Activated CD8-positive, alpha-beta memory T cell treated with anti-CD3 and anti-CD28 coated beads for 36 hours (primary cell): ENCODE results near the gene NKAIN2. TPM values are rescaled to one million over a fixed set of nuclear protein-coding genes. Genes with fewer than 3 reads are reported as not detected.

Experiments
- CTCF ChIA-PET: fragments of 350-600 bp; sonication (Branson Sonifier 250); formaldehyde crosslinking; loops from one replicate; lab custom pipeline; 2021; ENCODE audit warnings: antibody characterized with exemption; lab: Charles Lee
- POLR2A ChIA-PET: fragments of 350-600 bp; sonication (Branson Sonifier 250); formaldehyde crosslinking; loops from one replicate; lab custom pipeline; 2021; ENCODE audit warnings: antibody characterized with exemption; lab: Charles Lee
- total RNA-seq, 2 experiments: library from RNA; stranded (reverse); gene quantifications; one replicate each; pipeline ENCODE4 v1.2.3, GENCODE V29; 2021

NKAIN2 gene
- total RNA-seq, 2 experiments from 2014 or later, result not detected

- ChIA-PET POLR2A (no interaction called here), CTCF (no interaction called here)
Observed at GRCh38 chr6:124872361-124873065, 1068.8 kb downstream of the NKAIN2 start.

DNA sequence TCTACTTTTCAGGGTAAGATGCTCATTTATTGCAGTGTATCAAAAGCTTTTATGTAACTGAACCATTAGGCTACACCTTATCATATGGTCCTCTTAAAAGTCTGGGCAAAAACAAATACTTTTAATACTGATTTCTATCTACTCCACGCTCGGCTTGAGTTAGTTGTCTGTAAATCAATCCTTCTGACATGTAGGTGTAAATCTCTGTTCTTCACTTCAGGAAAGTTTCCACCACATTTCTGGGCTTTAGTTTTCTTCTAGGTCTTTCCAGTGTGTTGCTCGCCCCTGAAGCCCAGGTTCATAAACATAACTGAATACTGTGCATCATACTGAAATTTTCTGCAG, 1069.4 kb downstream of the NKAIN2 start:
- CTCF ChIA-PET, result no interaction called here
- POLR2A ChIA-PET, result no interaction called here

Other genes with a start within 250 kb of the NKAIN2 start
- gene TRDN, start 166.9 kb upstream of the NKAIN2 start, total RNA-seq, result not detected